ENCODE results near the gene CYB5R2. TPM values are rescaled to one million over a fixed set of nuclear protein-coding genes. Genes with fewer than 3 reads are reported as not detected.

Gene CYB5R2
- polyA plus RNA-seq, 1 donor (not counting 4 experiments of a cell fraction or from before 2014, with no cell fraction given): 24.7 TPM

DNA sequence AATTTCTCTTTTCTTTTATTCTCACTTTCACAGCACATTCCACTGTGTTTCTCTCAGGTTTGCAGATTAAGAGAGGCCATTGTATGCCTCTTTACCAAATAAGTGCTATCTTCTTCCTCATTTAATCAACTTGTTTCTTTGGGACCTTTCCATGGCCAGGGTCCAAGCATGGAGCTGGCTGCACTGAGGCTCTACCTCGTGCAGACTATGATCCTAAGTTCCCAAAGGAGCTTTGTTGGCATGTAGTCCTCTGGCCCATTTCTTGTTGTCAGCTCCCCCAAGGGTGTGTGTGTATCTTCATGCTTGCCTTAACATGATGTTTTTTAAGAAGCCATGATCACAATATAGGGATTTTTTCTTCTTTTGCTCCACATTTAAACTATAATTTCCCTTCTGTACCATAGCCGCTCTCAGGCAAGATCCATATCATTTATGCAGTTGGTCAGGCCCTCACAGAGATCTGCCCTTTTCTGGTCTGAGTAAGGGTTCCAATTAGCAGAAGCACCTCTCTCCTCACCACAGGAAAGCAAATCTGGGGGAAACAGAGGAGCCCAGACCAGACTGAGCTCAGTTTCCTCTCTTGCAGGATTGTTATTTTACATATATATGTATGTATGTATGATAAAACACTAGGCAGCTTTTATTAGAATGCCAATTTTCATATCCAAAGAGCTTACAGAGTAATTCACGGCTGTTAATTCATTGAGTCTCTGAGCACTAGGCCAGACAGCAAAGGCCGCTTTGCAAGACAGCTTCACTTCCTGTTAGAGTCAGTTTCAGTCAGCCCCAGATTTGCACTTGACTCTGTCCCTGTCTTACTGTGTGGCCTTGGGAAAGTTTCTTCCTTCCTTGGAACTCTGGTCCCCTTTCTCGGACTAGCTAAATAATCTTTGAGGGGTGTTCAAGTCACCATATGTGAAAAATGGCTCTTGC, 34.3 kb downstream of the CYB5R2 start:
- no peaks in the 10 kb centered on the region for H3K27me3 ChIP-seq (ENCODE audit: control insufficient read depth, extremely low read depth, insufficient read depth, low read length)
- H2AFZ ChIP-seq (ENCODE audit: control insufficient read depth, low read length): no peak overlapping the region
- TF ChIP-seq, protein P1, sequence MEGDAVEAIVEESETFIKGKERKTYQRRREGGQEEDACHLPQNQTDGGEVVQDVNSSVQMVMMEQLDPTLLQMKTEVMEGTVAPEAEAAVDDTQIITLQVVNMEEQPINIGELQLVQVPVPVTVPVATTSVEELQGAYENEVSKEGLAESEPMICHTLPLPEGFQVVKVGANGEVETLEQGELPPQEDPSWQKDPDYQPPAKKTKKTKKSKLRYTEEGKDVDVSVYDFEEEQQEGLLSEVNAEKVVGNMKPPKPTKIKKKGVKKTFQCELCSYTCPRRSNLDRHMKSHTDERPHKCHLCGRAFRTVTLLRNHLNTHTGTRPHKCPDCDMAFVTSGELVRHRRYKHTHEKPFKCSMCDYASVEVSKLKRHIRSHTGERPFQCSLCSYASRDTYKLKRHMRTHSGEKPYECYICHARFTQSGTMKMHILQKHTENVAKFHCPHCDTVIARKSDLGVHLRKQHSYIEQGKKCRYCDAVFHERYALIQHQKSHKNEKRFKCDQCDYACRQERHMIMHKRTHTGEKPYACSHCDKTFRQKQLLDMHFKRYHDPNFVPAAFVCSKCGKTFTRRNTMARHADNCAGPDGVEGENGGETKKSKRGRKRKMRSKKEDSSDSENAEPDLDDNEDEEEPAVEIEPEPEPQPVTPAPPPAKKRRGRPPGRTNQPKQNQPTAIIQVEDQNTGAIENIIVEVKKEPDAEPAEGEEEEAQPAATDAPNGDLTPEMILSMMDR (optimal IDR thresholded peaks at IDR 0.05 in 1 of 3, IDR thresholded peaks at IDR 0.05 in 1 of 3, conservative IDR thresholded peaks at IDR 0.05 in 1 of 3; ENCODE audit: extremely low read depth in 1 of 3, insufficient read depth in 2 of 3, low read length in 3 of 3): no peak
- TF ChIP-seq EZH2 (IDR thresholded peaks at IDR 0.05; ENCODE audit: low read length): no peak
- H3K36me3 ChIP-seq (ENCODE audit: control insufficient read depth in 2 of 2, extremely low read depth in 1 of 2, insufficient read depth in 2 of 2, low read length in 2 of 2): no peaks in the 10 kb centered on the region
- H3K9me3 ChIP-seq (ENCODE audit: control insufficient read depth, low read depth, low read length): no peaks in the 10 kb centered on the region
- H4K20me1 ChIP-seq (ENCODE audit: control insufficient read depth, extremely low read depth, insufficient read depth, low read length): no peaks in the 10 kb centered on the region
- FAIRE-seq (no peak), DNase-seq (ENCODE audit: low read depth, low spot score) (no peak)
- no peak overlapping the region for H3K9ac ChIP-seq (ENCODE audit: control insufficient read depth, extremely low read depth, insufficient read depth, low read length)
- no peak overlapping the region for H3K27ac ChIP-seq (ENCODE audit: control insufficient read depth, insufficient read depth, low read length)
- dilution Hi-C loops (cut with MboI; ENCODE audit: extremely low pct_ligation_motif_present, low sequenced_read_pairs): no loop called here
- H3K9me1 ChIP-seq (ENCODE audit: control insufficient read depth, extremely low read depth, insufficient read depth, low read length): no peaks in the 10 kb centered on the region
- no peaks in the 10 kb centered on the region for H3K79me2 ChIP-seq (ENCODE audit: control insufficient read depth, insufficient read depth, low read length)
- H3K4me2 ChIP-seq (ENCODE audit: control insufficient read depth, extremely low read depth, insufficient read depth, low read depth, low read length): no peak overlapping the region
- peaks cover 11% of the 10 kb centered on the region for H3K4me1 ChIP-seq (ENCODE audit: control insufficient read depth, extremely low read depth, insufficient read depth, low read length)
- no peak overlapping the region for H3K4me3 ChIP-seq (ENCODE audit: control insufficient read depth in 2 of 3, extremely low read depth in 1 of 3, insufficient read depth in 2 of 3, low read depth in 1 of 3, low read length in 3 of 3)

DNA sequence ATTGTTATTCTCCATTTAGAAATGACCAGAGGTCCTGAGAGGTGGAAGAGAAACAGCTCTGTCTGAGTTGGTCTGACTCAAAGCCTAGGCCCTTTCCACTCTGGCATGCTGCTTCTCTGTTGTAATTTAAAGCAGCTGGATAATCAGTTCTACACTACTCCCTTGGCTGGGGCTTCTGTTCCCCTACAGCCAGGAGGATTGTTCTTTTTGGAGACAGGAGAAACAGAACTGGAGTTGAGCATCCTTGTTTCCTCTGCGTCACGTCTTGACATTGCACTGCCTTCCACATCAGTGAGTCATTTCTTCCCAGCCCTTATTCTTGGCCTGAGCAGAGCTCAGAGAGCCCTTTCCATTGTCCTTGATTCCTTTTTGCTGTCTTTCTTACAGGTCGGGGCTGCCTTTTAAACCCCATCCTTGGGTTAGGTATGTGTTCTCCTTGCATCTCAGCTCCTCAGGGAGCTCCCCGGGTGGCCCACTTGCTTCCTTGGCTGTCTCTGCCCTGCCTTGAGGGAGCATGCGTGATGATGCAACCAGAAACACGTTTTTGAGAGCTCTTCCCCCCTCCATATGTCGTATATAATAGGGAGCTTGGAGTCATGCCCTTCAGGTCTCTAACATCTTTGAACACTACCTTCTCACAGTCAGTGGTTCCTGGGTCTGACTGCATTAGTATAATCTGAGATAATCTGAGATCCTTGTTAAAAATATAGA, 35.7 kb downstream of the CYB5R2 start:
- no peaks in the 10 kb centered on the region for H3K27me3 ChIP-seq (ENCODE audit: control insufficient read depth, extremely low read depth, insufficient read depth, low read length)
- H2AFZ ChIP-seq (ENCODE audit: control insufficient read depth, low read length): peak overlapping the region; percentile 83
- TF ChIP-seq, protein P1 (optimal IDR thresholded peaks at IDR 0.05 in 1 of 3, IDR thresholded peaks at IDR 0.05 in 1 of 3, conservative IDR thresholded peaks at IDR 0.05 in 1 of 3; ENCODE audit: extremely low read depth in 1 of 3, insufficient read depth in 2 of 3, low read length in 3 of 3): no peak
- TF ChIP-seq EZH2 (IDR thresholded peaks at IDR 0.05; ENCODE audit: low read length): no peak
- peak; percentile 98 for FAIRE-seq
- H3K79me2 ChIP-seq (ENCODE audit: control insufficient read depth, insufficient read depth, low read length): no peaks in the 10 kb centered on the region
- no peak overlapping the region for H3K4me3 ChIP-seq (ENCODE audit: control insufficient read depth in 2 of 3, extremely low read depth in 1 of 3, insufficient read depth in 2 of 3, low read depth in 1 of 3, low read length in 3 of 3)
- no peaks in the 10 kb centered on the region for H3K9me3 ChIP-seq (ENCODE audit: control insufficient read depth, low read depth, low read length)
- peak overlapping the region; percentile 14 for H3K9ac ChIP-seq (ENCODE audit: control insufficient read depth, extremely low read depth, insufficient read depth, low read length)
- H4K20me1 ChIP-seq (ENCODE audit: control insufficient read depth, extremely low read depth, insufficient read depth, low read length): no peaks in the 10 kb centered on the region
- peak overlapping the region; percentile 69 for H3K4me2 ChIP-seq (ENCODE audit: control insufficient read depth, extremely low read depth, insufficient read depth, low read depth, low read length)
- peak overlapping the region; percentile 35 for H3K27ac ChIP-seq (ENCODE audit: control insufficient read depth, insufficient read depth, low read length)
- no peaks in the 10 kb centered on the region for H3K9me1 ChIP-seq (ENCODE audit: control insufficient read depth, extremely low read depth, insufficient read depth, low read length)
- peaks cover 11% of the 10 kb centered on the region for H3K4me1 ChIP-seq (ENCODE audit: control insufficient read depth, extremely low read depth, insufficient read depth, low read length)
- DNase-seq (ENCODE audit: low read depth, low spot score): peak; percentile 19
- dilution Hi-C loops (cut with MboI; ENCODE audit: extremely low pct_ligation_motif_present, low sequenced_read_pairs): no loop called here
- peaks cover 0 to 3% of the 10 kb centered on the region in 2 experiments for H3K36me3 ChIP-seq (ENCODE audit: control insufficient read depth in 2 of 2, extremely low read depth in 1 of 2, insufficient read depth in 2 of 2, low read length in 2 of 2)
